Stomach (tissue), 9 donors: ENCODE results near the gene RASSF1. TPM values are rescaled to one million over a fixed set of nuclear protein-coding genes. Genes with fewer than 3 reads are reported as not detected.

ENCODE experiments used
- DNase-seq, 2 donors: peaks; one replicate each; pipeline versions ENCODE4 v3.0.0 to v3.0.0-alpha.2; 2013 to 2019
- H3K27ac ChIP-seq, 5 donors: fragments of 200-600 bp in 4 of 5; sonication (generic) in 4 of 5; one replicate each; pipeline ENCODE4 v1.5.1; 2013 to 2019; ENCODE audit warnings: mild to moderate bottlenecking in 1 of 5, moderate library complexity in 1 of 5
- H3K27me3 ChIP-seq, 3 donors: fragments of 200-600 bp; sonication (generic); one replicate each; pipeline ENCODE4 v1.5.1; 2017 to 2019; ENCODE audit warnings: mixed run types in 1 of 3
- H3K36me3 ChIP-seq, 4 donors: fragments of 200-600 bp; sonication (generic); 1 replicate in 3 of 4; 2 replicates in 1 of 4; pipeline ENCODE4 v1.5.1; 2016 to 2019
- H3K4me1 ChIP-seq, 4 donors: fragments of 200-600 bp; sonication (generic); one replicate each; pipeline ENCODE4 v1.5.1; 2016 to 2019
- H3K4me3 ChIP-seq, 4 donors: fragments of 200-600 bp; sonication (generic) in 3 of 4; one replicate each; pipeline ENCODE4 v1.5.1; 2016 to 2019; ENCODE audit warnings: mild to moderate bottlenecking in 1 of 4
- H3K9me3 ChIP-seq, 4 donors: fragments of 200-600 bp; sonication (generic); one replicate each; pipeline ENCODE4 v1.5.1; 2016 to 2019
- EP300 ChIP-seq: sonication (generic); formaldehyde crosslinking; IDR thresholded peaks from one replicate; pipeline ENCODE4 v1.6.1; 2017; ENCODE audit warnings: antibody characterized with exemption
- POLR2A ChIP-seq, 4 donors: fragments of 450-650 bp; IDR thresholded peaks; one replicate each; pipeline ENCODE4 v1.6.1; 2016; ENCODE audit warnings: antibody characterized with exemption in 4 of 4, control low read depth in 2 of 4, mild to moderate bottlenecking in 1 of 4, moderate library complexity in 1 of 4
- POLR2AphosphoS5 ChIP-seq, 3 donors: sonication (generic); formaldehyde crosslinking; IDR thresholded peaks; one replicate each; pipeline ENCODE4 v1.6.1; 2016; ENCODE audit warnings: antibody characterized with exemption in 3 of 3
- WGBS, 5 donors: extraction: QIAGEN DNeasy Blood & Tissue Kit in 3 of 5; methylation state at CpG; one replicate each; pipeline versions ENCODE4 v1.1.5 to v1.1.7; 2013 to 2018; 5-methylcytosine and 5-hydroxymethylcytosine counted together
- intact Hi-C: fragments of 100-400 bp; cut with DNase I; formaldehyde crosslinking; loops from one replicate; pipeline ENCODE4 v1.15.1; 2023; ENCODE audit warnings: low total_unique reads
- polyA plus RNA-seq, 3 donors: library from polyadenylated mRNA; stranded (reverse); fragments of 200-250 nt; gene quantifications; one replicate each; pipeline ENCODE4 v1.2.3, GENCODE V29; 2013
- total RNA-seq, 5 donors: library from RNA; depleted of rRNA; stranded (reverse); fragments of >200 nt; gene quantifications; one replicate each; pipeline versions ENCODE4 v1.1.0 to v1.2.3, GENCODE V29; 2014 to 2016
- TF ChIP-seq, protein P1 (sequence below), 7 experiments: fragments of 450-650 bp in 4 of 7; fragments of 200-600 bp in 3 of 7; sonication (generic) in 3 of 7; IDR thresholded peaks; one replicate each; pipeline ENCODE4 v1.5.1; 2016 to 2019; ENCODE audit warnings: antibody characterized with exemption in 7 of 7, control low read depth in 2 of 7, mild to moderate bottlenecking in 1 of 7
- donor health status: healthy with polysubstance abuse.
- donor health status: Bipolar disorder and iron deficiency.
- donor health status: healthy.

RASSF1 gene
- total and polyA plus RNA-seq, 8 donors = 16.5 to 37.3 (median 27.4) TPM

DNA sequence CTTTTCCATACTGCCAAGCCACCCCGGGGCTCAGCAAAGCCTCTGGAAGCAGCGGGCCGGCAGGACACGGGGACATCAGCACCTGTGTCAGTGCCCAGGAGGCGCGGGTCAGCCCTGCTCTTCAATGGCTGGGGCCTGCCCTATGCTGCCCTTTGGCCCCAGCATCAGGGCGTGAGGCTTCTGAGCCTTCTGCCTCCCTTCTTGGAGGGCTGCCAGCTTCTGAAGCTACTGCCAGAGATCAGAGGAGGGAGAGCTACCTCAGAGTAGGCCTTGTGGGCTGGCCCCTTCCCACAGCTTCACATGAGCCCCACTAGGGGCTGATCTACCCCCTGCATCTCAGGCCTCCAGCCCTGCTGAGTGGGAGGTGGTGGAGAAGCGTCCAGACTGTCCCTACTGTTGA, 31.7 kb upstream of the RASSF1 start:
- TF ChIP-seq POLR2A (IDR thresholded peaks at IDR 0.05) = no peak
- TF ChIP-seq, protein P1, sequence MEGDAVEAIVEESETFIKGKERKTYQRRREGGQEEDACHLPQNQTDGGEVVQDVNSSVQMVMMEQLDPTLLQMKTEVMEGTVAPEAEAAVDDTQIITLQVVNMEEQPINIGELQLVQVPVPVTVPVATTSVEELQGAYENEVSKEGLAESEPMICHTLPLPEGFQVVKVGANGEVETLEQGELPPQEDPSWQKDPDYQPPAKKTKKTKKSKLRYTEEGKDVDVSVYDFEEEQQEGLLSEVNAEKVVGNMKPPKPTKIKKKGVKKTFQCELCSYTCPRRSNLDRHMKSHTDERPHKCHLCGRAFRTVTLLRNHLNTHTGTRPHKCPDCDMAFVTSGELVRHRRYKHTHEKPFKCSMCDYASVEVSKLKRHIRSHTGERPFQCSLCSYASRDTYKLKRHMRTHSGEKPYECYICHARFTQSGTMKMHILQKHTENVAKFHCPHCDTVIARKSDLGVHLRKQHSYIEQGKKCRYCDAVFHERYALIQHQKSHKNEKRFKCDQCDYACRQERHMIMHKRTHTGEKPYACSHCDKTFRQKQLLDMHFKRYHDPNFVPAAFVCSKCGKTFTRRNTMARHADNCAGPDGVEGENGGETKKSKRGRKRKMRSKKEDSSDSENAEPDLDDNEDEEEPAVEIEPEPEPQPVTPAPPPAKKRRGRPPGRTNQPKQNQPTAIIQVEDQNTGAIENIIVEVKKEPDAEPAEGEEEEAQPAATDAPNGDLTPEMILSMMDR (IDR thresholded peaks at IDR 0.05) = no peak
- no peaks in the 10 kb centered on the region for H3K36me3 ChIP-seq
- DNase-seq = peak in 1 of 2 donors; percentile 69
- peaks cover 0 to 6% (median 0%) of the 10 kb centered on the region in 3 donors for H3K27me3 ChIP-seq
- intact Hi-C loops = loop anchor here (10.0 kb wide), 1 partner anchor 162 kb away; no protein-coding TSS in a partner anchor
- WGBS, 5 donors = 46 to 57% (median 49%) methylated on average over 8 of the region's 8 CpGs
- no peak overlapping the region for H3K4me3 ChIP-seq
- H3K4me1 ChIP-seq = peaks cover 0 to 6% (median 0%) of the 10 kb centered on the region in 4 donors
- no peak overlapping the region for H3K27ac ChIP-seq
- H3K9me3 ChIP-seq = no peaks in the 10 kb centered on the region

DNA sequence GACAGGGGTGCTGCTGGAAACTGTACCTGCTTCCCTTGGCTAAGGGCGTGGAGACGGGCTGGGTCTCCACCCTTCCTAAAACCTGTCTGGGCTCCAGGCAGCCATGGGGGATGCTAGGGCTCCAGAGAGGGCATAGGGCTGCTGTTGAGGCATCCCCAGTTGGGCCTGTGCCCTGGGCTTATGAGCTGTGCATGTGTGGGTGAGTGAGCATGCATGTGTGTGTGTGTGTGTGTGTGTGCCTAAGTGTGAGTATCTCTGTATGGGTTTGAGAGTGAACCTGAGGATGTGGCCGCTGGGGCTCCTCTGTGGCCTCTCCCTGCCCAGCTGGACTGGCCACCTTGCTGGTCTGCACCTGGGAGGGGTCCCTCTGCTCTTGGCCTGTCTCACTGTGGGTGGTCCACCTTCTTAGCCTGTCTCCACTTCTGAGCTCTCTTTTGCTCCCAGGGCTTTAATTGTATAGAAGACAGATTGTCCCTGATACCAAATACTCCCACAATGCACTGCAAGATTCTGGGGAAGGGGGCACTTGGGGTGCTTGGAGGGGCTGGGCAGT, 30.6 kb upstream of the RASSF1 start:
- H3K36me3 ChIP-seq = no peaks in the 10 kb centered on the region
- WGBS, 5 donors = 65 to 76% (median 75%) methylated on average over 3 of the region's 3 CpGs
- H3K4me3 ChIP-seq = no peak overlapping the region
- H3K9me3 ChIP-seq = no peaks in the 10 kb centered on the region
- TF ChIP-seq POLR2AphosphoS5 (IDR thresholded peaks at IDR 0.05) (no peak), EP300 (no peak), POLR2A (IDR thresholded peaks at IDR 0.05) (no peak)
- TF ChIP-seq, protein P1 (IDR thresholded peaks at IDR 0.05) = no peak
- intact Hi-C loops = loop anchor here (10.0 kb wide), 1 partner anchor 164 kb away; no protein-coding TSS in a partner anchor
- DNase-seq = no peak
- no peak overlapping the region for H3K27ac ChIP-seq
- peaks cover 0 to 6% (median 0%) of the 10 kb centered on the region in 3 donors for H3K27me3 ChIP-seq
- peaks cover 0 to 18% (median 2%) of the 10 kb centered on the region in 4 donors for H3K4me1 ChIP-seq

DNA sequence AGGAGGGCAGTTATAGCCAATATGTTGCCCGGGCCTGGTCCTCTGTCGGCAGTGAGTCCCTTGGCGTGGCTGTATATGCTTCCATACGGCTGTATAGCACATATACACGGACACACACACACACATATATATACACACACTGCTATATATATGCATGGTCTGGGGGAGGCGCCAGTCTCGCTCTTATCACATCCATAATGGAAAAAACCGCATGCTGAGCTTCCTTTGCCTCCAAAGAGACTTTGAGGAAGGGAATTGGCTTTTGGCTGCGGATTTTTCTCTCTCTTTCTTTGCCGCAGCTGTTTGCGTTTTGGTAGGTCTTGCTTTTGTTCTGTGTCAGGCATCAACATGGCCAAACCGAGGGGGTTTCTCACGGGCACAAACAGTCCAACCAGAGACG, 30.0 kb upstream of the RASSF1 start:
- 37 to 54% (median 45%) methylated on average over 12 to 14 of the region's 14 CpGs for WGBS, 5 donors
- no peaks in the 10 kb centered on the region for H3K36me3 ChIP-seq

DNA sequence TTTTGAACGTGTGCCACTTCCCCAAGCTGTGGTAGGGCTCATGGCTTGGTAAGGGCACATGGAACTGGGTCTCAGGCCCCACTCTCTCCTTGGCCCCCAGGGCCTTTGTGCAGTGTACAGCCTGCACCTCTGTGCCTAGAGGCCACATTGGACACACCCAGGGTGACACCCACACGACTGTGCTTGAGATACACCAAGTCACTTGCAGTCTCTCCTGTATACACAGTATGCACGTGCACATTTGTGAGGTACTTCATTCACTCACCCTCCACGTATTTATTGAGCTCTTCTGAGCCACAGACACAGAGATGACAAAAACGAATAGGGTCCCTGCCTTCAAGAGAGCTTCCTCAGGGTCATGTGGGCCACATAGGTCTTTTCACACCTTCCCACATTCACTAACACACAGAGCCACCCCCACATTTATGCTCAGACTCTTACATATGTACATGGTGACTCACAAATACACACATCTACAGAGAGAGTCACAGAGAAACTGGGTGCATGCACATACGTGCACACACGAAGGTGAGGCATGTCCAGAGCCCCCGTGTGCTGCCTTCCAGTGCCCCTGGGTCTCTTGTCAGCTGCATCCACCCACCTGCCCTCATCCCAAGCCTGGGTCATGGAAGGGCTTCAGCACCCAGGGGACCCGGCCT, 28.5 kb upstream of the RASSF1 start:
- no peak for DNase-seq
- 57 to 73% (median 67%) methylated on average over 8 to 9 of the region's 9 CpGs for WGBS, 5 donors
- peaks cover 9 to 36% (median 15%) of the 10 kb centered on the region in 4 donors for H3K4me1 ChIP-seq
- no peak overlapping the region for H3K27ac ChIP-seq
- no peak overlapping the region for H3K4me3 ChIP-seq
- intact Hi-C loops = no loop called here
- H3K27me3 ChIP-seq = peaks cover 0 to 6% (median 0%) of the 10 kb centered on the region in 3 donors
- H3K36me3 ChIP-seq = no peaks in the 10 kb centered on the region
- TF ChIP-seq, protein P1 (IDR thresholded peaks at IDR 0.05) = no peak
- TF ChIP-seq EP300 = no peak
- no peak for TF ChIP-seq POLR2AphosphoS5 (IDR thresholded peaks at IDR 0.05)
- no peak for TF ChIP-seq POLR2A (IDR thresholded peaks at IDR 0.05)
- no peaks in the 10 kb centered on the region for H3K9me3 ChIP-seq

More for the DNA sequence above, 30.0 kb upstream of the RASSF1 start:
- Histone ChIP-seq H3K27me3 (peaks cover 0 to 6% (median 0%) of the 10 kb centered on the region in 3 donors), H3K4me1 (peaks cover 0 to 24% (median 5%) of the 10 kb centered on the region in 4 donors), H3K4me3 (no peak overlapping the region), H3K27ac (no peak overlapping the region), H3K9me3 (no peaks in the 10 kb centered on the region)
- DNase-seq = peak in 1 of 2 donors; percentile 78
- no peak for TF ChIP-seq POLR2AphosphoS5 (IDR thresholded peaks at IDR 0.05)
- TF ChIP-seq, protein P1 (IDR thresholded peaks at IDR 0.05) = no peak
- TF ChIP-seq EP300 = no peak
- TF ChIP-seq POLR2A (IDR thresholded peaks at IDR 0.05) = no peak
- intact Hi-C loops = loop anchor here (10.0 kb wide), 1 partner anchor 164 kb away; no protein-coding TSS in a partner anchor
